Activated naive CD8-positive, alpha-beta T cell treated with anti-CD3 and anti-CD28 coated beads, Interleukin-2, amount 10 ng/mL, durations not matched to agents 7 days and 5 days (primary cell): ENCODE data around the gene MTMR3. TPM values are rescaled to one million over a fixed set of nuclear protein-coding genes. Genes with fewer than 3 reads are reported as not detected.

Experiments
- ATAC-seq: fragments of 150-1000 bp; cut with Tn5 transposase; one replicate; pipeline ENCODE4 v1.10.0; 2021; ENCODE audit warnings: low read depth, moderate library complexity
- POLR2A ChIA-PET: fragments of 350-600 bp; sonication (Branson Sonifier 250); formaldehyde crosslinking; loops from one replicate; lab custom pipeline; 2021; ENCODE audit warnings: antibody characterized with exemption; lab: Charles Lee
- DNase-seq: peaks from one replicate; pipeline ENCODE4 v3.0.0; 2021
- H3K27ac Mint-ChIP-seq: one replicate; pipeline ENCODE4 v1.8.0; 2022; ENCODE audit warnings: mild to moderate bottlenecking, mixed read lengths
- H3K27me3 Mint-ChIP-seq: one replicate; pipeline ENCODE4 v1.8.0; 2022; ENCODE audit warnings: mild to moderate bottlenecking, moderate library complexity, mixed read lengths
- H3K36me3 Mint-ChIP-seq: one replicate; pipeline ENCODE4 v1.8.0; 2021; ENCODE audit warnings: mild to moderate bottlenecking, mixed read lengths
- H3K4me1 Mint-ChIP-seq: one replicate; pipeline ENCODE4 v1.8.0; 2021; ENCODE audit warnings: mixed read lengths
- H3K4me3 Mint-ChIP-seq: one replicate; pipeline ENCODE4 v1.8.0; 2022; ENCODE audit warnings: mild to moderate bottlenecking, moderate library complexity, mixed read lengths
- H3K9me3 Mint-ChIP-seq: one replicate; pipeline ENCODE4 v1.8.0; 2021; ENCODE audit warnings: mixed read lengths
- total RNA-seq, 2 experiments: library from RNA; stranded (reverse); gene quantifications; one replicate each; pipeline ENCODE4 v1.2.3, GENCODE V29; 2021

The MTMR3 gene
- total RNA-seq, 2 experiments from 2014 or later = 33.9 to 40.8 TPM

DNA sequence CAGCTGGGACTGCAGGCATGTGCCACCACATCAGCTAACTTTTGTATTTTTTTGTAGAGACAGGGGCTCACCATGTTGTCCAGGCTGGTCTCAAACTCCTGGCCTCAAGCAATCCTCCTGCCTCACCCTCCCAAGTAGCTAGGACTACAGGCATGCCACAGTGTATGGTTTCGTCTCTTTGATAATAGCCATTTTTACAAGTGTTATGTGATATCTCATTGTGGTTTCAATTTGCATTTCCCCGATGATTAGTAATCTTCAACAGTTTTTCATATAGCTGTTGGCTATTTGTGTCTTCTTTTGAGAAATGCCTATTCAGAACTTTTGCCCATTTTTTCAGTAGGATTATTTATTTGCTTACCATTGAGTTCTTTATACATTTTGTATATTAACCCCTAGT is 9.0 kb upstream of the MTMR3 start:
- ATAC-seq (no peak), DNase-seq (no peak)
- Mint-ChIP-seq H3K27me3 (peaks cover 29% of the 10 kb centered on the region), H3K36me3 (no peaks in the 10 kb centered on the region), H3K9me3 (no peaks in the 10 kb centered on the region), H3K27ac (no peak overlapping the region), H3K4me3 (no peak overlapping the region), H3K4me1 (peaks cover 9% of the 10 kb centered on the region)
- POLR2A ChIA-PET = no interaction called here

DNA sequence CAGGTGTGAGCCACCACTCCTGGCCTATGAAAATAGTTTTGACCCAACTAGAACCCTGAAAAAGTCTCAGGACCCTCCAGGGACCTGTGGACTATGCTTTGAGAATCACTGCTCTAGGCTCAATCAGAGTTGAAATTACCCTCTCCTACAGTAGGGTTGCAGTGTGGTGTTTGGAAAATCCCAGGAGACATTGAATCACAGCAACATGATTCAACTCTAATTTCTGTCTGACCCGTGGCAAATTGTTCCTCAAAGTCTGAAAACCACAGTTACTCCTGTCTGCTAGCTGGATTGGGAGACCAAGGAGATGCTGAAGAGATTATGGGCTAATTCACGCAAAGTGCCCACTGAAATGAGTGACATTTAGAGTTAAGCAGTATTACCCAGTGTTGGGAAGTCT is 5.4 kb upstream of the MTMR3 start:
- Mint-ChIP-seq H3K36me3 (no peaks in the 10 kb centered on the region), H3K27me3 (peaks cover 29% of the 10 kb centered on the region), H3K9me3 (no peaks in the 10 kb centered on the region), H3K4me1 (peaks cover 2% of the 10 kb centered on the region), H3K4me3 (no peak overlapping the region), H3K27ac (no peak overlapping the region)
- ATAC-seq = no peak
- DNase-seq = no peak
- POLR2A ChIA-PET = no interaction called here

DNA sequence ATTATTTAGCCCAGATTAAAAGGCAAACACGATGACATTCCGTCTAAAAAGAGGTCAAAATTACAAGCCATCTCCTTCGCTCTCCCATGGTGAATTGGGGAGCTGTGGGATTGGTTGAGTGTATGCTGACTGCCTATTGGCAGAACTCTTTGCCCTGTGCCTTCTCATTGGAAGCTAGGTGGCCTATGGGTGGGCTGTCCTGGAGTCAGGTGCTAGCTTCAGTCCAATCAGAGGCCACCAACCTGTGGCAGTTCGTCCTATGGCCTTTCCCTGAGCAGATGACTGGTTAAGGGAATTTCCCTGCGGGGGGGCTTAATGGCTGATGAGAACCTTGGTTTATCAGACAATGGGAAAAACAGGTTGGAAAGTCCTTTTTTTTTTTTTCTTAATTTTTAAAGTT is 3.2 kb upstream of the MTMR3 start:
- ATAC-seq = no peak
- POLR2A ChIA-PET = no interaction called here
- H3K36me3 Mint-ChIP-seq = no peaks in the 10 kb centered on the region
- DNase-seq = no peak
- H3K4me1 Mint-ChIP-seq = peaks cover 12% of the 10 kb centered on the region
- peaks cover 22% of the 10 kb centered on the region for H3K27me3 Mint-ChIP-seq
- no peaks in the 10 kb centered on the region for H3K9me3 Mint-ChIP-seq
- H3K4me3 Mint-ChIP-seq = no peak overlapping the region
- H3K27ac Mint-ChIP-seq = no peak overlapping the region

DNA sequence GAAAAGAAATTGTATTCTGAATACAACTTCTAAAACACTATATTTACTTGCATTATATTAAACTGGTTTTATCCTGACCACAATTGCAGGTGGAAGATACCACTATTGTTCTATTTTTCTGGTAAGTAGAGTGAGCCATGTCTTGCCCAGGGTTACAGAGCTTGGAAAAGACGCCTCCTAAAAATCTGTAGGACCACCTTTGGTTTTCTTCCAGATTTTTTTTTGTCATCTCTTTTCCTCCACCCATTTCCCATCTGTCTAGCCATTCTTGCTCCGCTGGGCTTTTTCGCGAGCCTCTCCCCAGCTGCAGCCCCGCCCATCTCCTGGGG is 294 bp upstream of the MTMR3 start:
- POLR2A ChIA-PET = interaction anchor here (1.2 to 1.7 kb wide), 5 partner anchors 45 to 357 kb away, joined by 3 to 16 read pairs (median 8); partner anchors contain the start of genes ASCC2, UQCR10 and ZMAT5

DNA sequence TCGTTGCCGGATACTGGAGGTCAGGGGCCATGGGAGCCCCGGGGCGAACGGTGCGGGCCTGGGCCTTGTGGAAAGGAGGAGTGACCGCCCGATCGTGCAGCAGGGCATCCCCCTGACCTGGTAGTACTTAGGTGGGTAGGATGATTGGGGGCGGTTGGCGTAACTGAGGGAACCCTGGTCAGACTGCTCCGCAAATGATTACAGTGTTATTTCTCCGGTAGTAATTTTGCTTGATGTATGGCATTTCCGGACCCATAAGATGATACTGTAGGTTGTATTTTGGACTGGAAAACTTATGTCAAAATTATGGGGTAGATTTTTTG is 762 bp downstream of the MTMR3 start:
- ATAC-seq = peak; percentile 21
- peak; percentile 68 for DNase-seq

More for the DNA sequence above, 294 bp upstream of the MTMR3 start:
- ATAC-seq = no peak
- Mint-ChIP-seq H3K4me1 (peaks cover 12% of the 10 kb centered on the region), H3K36me3 (no peaks in the 10 kb centered on the region), H3K9me3 (no peaks in the 10 kb centered on the region), H3K27me3 (peaks cover 4% of the 10 kb centered on the region), H3K27ac (no peak overlapping the region), H3K4me3 (peak overlapping the region; percentile 91)
- no peak for DNase-seq

DNA sequence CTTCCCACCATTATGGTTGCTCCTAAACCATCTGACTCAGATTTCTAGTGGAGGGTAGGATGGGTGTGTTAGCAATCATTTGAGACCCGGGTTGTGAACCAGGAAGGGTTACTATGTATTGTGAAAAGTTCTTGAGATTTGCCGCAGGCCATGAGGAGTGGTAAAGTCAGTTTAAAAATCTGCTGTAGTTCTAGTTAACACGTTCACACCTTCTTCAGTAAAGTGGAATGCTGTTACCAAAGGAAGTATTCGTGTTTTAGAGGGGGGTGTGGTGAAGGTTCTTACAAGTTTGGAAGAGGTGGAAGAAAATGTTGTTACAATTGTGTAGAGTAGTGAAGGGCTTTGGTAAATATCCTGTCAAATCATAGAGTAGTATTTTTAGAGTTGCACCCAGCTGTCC is 2.6 kb downstream of the MTMR3 start:
- no peak for DNase-seq
- no peaks in the 10 kb centered on the region for H3K9me3 Mint-ChIP-seq
- H3K27ac Mint-ChIP-seq = no peak overlapping the region
- ATAC-seq = no peak
- H3K4me3 Mint-ChIP-seq = no peak overlapping the region
- H3K4me1 Mint-ChIP-seq = peaks cover 12% of the 10 kb centered on the region
- H3K27me3 Mint-ChIP-seq = no peaks in the 10 kb centered on the region
- H3K36me3 Mint-ChIP-seq = no peaks in the 10 kb centered on the region
- POLR2A ChIA-PET = interaction anchor here (0.6 kb wide), 1 partner anchor 466 kb away, joined by 5 read pairs; no protein-coding TSS in a partner anchor

More for the DNA sequence above, 762 bp downstream of the MTMR3 start:
- H3K27me3 Mint-ChIP-seq = no peaks in the 10 kb centered on the region
- POLR2A ChIA-PET = interaction anchor here (0.6 to 1.7 kb wide), 8 partner anchors 15 to 412 kb away, joined by 3 to 16 read pairs (median 5); partner anchors contain the start of genes ASCC2, UQCR10 and ZMAT5
- peak overlapping the region; percentile 91 for H3K4me3 Mint-ChIP-seq
- H3K9me3 Mint-ChIP-seq = no peaks in the 10 kb centered on the region
- no peaks in the 10 kb centered on the region for H3K36me3 Mint-ChIP-seq
- H3K4me1 Mint-ChIP-seq = peaks cover 12% of the 10 kb centered on the region
- H3K27ac Mint-ChIP-seq = peak overlapping the region; percentile 84

DNA sequence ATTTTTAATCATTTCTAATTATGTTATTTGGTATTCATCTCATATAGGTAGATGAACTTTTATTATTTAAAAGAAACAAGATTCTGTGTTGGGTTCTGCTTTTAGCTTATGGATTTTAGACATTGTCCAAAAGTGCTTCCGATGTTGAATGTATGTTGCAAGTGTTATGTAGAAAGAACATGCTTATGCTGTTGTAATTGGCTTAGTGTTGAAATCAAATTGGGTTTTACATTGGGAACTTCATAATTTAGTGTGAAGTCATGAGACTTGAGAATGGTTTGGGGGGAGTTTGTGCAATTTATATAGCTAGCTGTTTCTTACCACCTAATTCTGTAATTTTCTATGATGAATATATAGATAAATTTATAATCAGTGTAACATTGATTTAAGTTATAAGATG is 3.6 kb downstream of the MTMR3 start:
- ATAC-seq (no peak), DNase-seq (no peak)
- Mint-ChIP-seq H3K4me3 (no peak overlapping the region), H3K27me3 (no peaks in the 10 kb centered on the region), H3K36me3 (no peaks in the 10 kb centered on the region), H3K4me1 (peaks cover 12% of the 10 kb centered on the region), H3K27ac (no peak overlapping the region), H3K9me3 (no peaks in the 10 kb centered on the region)
- POLR2A ChIA-PET = no interaction called here

DNA sequence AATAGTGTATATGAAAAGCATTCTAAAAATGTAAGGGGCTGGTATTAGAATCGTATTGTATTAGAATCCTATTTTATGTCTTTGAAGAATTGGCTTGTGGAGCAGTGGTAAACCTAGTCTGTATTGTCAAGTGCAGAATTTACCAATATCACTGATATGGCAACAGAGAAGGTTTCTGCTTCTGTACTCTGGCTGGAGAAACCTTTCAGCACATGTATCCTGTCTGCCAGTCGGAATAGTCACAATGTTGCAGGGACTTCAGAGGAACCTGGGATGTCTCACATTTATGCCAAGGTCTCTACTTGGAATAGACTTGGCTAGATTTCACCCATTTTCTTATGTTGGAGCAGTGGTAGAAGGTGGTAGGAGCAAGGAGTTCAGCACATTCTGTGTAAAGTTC is 4.4 kb downstream of the MTMR3 start:
- Mint-ChIP-seq H3K27ac (no peak overlapping the region), H3K4me1 (peaks cover 12% of the 10 kb centered on the region), H3K27me3 (no peaks in the 10 kb centered on the region), H3K36me3 (no peaks in the 10 kb centered on the region), H3K9me3 (no peaks in the 10 kb centered on the region), H3K4me3 (no peak overlapping the region)
- POLR2A ChIA-PET = no interaction called here
- DNase-seq (no peak), ATAC-seq (no peak)

DNA sequence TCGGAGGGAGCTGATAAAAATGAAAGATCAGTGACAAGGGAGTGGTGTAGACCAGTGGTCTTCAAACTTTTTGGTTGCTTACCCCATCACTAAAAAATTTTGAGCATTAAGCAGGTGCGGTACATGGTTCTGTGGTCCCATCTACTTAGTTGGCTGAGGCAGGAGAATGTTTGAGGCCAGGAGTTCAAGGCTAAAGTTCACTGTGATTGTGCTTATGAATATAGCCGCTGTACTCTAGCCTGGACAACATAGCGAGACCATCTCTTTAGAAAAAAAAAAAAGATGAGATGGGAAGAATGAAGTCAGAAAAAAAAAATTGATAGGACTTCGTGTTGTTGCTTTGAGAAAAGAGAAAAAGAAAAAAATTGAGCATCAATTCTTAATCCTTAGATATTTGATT is 7.8 kb downstream of the MTMR3 start:
- peaks cover 1% of the 10 kb centered on the region for H3K9me3 Mint-ChIP-seq
- H3K36me3 Mint-ChIP-seq = peaks cover 8% of the 10 kb centered on the region
- no peak overlapping the region for H3K27ac Mint-ChIP-seq
- H3K4me1 Mint-ChIP-seq = no peaks in the 10 kb centered on the region
- ATAC-seq (no peak), DNase-seq (no peak)
- no peaks in the 10 kb centered on the region for H3K27me3 Mint-ChIP-seq
- POLR2A ChIA-PET = no interaction called here
- no peak overlapping the region for H3K4me3 Mint-ChIP-seq

DNA sequence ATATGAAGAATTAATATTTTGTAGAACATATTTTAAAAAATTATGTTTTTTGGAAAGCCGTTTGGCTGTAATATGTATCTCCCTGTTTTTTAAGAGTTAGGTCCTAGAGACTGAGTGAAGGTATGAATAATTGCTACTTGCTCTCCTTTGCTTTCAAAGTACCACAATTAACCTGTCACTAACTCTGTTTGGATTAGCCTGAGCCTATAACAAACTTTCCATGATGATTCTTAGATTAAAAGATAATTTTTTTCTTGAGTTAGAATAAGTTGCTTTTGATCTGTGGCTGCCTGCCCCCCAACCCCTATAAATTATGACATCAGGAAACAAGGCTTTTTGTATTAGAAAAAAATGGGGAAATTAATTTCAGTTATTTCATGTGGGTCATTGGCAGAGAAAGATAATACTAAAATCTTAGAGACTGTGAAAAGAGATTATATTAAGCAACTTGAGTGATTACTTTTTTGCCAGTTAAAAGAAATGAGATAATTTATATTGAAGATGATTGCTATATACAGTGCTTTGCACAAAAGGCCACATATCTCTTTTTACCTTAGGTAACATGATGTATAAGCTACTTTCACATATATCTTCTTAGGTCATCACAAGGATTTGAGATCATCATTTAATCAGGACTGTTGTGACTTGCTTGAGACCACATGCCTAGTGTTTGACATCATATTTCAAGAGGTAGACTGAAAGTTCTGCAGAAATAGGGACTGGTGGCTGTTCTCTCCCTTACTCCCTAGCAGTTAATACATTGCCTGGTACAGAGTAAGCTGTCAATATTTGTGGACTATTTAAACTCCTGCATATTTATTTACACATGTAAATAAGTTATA is 9.6 kb downstream of the MTMR3 start:
- H3K9me3 Mint-ChIP-seq = peaks cover 1% of the 10 kb centered on the region
- POLR2A ChIA-PET = no interaction called here
- no peaks in the 10 kb centered on the region for H3K4me1 Mint-ChIP-seq
- ATAC-seq (no peak), DNase-seq (no peak)
- H3K27me3 Mint-ChIP-seq = no peaks in the 10 kb centered on the region
- peaks cover 10% of the 10 kb centered on the region for H3K36me3 Mint-ChIP-seq
- no peak overlapping the region for H3K4me3 Mint-ChIP-seq
- H3K27ac Mint-ChIP-seq = no peak overlapping the region

DNA sequence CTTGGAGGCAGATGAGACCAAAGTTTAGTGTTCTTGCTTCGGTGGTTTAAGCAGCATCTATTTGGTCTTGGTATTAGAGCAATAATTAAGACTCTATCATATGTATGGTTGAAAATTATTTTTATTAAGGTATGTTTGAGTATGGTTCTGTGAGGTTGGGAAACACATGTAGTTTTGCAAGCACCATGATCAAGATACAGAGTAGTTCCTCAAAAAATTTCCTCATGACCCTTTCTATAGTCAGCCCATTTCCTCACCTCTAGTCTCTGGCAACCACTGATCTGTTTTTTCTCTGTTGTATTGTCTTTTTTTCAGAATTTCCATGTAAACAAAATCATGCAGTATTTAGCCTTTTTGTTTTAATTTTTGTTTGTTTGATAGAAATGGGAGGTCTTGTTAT is 18.4 kb downstream of the MTMR3 start:
- DNase-seq = no peak
- peaks cover 4% of the 10 kb centered on the region for H3K4me1 Mint-ChIP-seq
- H3K27me3 Mint-ChIP-seq = no peaks in the 10 kb centered on the region
- peaks cover 6% of the 10 kb centered on the region for H3K36me3 Mint-ChIP-seq
- POLR2A ChIA-PET = no interaction called here
- H3K27ac Mint-ChIP-seq = no peak overlapping the region
- ATAC-seq = no peak
- no peaks in the 10 kb centered on the region for H3K9me3 Mint-ChIP-seq
- no peak overlapping the region for H3K4me3 Mint-ChIP-seq

DNA sequence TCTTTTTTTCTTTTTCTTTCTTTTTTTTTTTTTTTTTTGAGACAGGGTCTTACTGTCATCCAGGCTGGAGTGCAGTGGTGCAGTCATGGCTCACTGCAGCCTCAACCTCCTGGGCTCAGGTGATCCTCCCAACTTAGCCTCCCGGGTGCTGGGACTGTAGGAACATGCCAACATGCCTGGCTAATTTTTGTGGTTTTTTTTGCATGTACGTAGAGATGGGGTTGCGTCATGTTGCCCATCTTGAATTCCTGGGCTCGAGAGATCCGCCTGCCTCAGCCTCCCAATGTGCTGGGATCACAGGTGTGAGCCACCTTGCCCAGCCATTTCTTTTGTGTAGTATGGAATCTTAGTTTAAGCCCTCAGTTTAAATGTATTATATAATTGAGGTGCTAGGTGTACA is 20.4 kb downstream of the MTMR3 start:
- H3K27ac Mint-ChIP-seq = no peak overlapping the region
- H3K9me3 Mint-ChIP-seq = no peaks in the 10 kb centered on the region
- no peak overlapping the region for H3K4me3 Mint-ChIP-seq
- no peak for DNase-seq
- no peak for ATAC-seq
- peaks cover 5% of the 10 kb centered on the region for H3K36me3 Mint-ChIP-seq
- no peaks in the 10 kb centered on the region for H3K27me3 Mint-ChIP-seq
- peaks cover 12% of the 10 kb centered on the region for H3K4me1 Mint-ChIP-seq
- POLR2A ChIA-PET = no interaction called here

DNA sequence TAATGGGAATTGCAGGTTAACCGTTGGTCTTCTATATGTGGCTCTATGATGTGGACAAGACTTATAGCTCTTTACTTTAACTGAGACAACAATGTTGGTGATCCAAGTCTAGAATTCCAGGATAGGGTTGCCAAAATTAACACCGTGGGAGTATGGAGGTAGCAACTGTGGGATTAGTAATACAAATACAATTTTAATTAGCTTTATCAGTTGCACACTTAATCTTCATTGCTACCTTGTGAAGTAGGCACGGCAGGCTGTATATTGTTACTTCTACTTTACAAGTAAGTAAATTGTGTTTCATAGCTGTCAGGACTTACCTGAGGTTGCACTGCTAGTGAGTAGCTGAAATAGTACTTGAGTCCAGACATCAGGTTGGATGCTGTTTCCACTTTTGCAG is 21.0 kb downstream of the MTMR3 start:
- H3K27me3 Mint-ChIP-seq = no peaks in the 10 kb centered on the region
- peaks cover 5% of the 10 kb centered on the region for H3K36me3 Mint-ChIP-seq
- H3K4me3 Mint-ChIP-seq = no peak overlapping the region
- peaks cover 12% of the 10 kb centered on the region for H3K4me1 Mint-ChIP-seq
- ATAC-seq = no peak
- H3K9me3 Mint-ChIP-seq = no peaks in the 10 kb centered on the region
- no peak for DNase-seq
- POLR2A ChIA-PET = no interaction called here
- H3K27ac Mint-ChIP-seq = no peak overlapping the region

DNA sequence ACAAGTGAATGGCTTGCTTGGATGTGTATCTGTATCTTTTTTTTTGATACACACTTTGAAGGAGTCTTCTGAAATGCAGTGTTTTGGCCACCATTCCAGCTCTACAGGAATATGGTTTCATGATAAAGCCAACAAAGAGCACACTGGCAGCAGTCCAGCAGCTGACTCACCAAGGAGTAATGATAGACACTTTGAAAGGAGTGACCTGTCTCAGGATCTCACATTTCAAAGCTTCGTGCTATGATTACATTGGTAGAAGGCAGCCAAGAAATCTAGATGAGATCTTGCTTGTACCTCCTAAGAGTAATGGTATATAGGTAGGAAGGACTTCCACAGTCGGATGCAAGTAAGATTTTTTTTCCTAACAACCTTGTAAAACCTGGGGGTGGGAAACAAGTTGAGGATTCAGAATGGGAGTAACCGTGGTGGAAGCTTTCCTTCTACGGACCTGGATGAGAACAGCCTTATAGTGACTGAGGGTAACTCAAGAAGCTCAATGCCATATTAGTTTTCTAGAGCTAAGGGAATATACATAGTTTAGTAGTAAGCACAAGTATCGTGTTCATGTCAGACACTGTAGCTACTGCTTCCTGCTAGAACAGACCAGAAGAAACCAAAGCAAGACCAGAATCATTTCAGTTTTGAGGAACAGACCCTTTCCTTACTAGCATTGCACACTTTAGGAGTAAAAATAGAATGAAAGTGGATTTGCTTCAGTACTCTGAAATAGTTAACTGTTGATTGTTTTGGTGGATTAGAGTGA is 25.0 kb downstream of the MTMR3 start:
- POLR2A ChIA-PET = no interaction called here
- H3K4me1 Mint-ChIP-seq = peaks cover 14% of the 10 kb centered on the region
- no peak overlapping the region for H3K27ac Mint-ChIP-seq
- no peaks in the 10 kb centered on the region for H3K27me3 Mint-ChIP-seq
- peaks cover 5% of the 10 kb centered on the region for H3K36me3 Mint-ChIP-seq
- DNase-seq (no peak), ATAC-seq (no peak)
- no peak overlapping the region for H3K4me3 Mint-ChIP-seq
- no peaks in the 10 kb centered on the region for H3K9me3 Mint-ChIP-seq
